Breast epithelium (tissue), 3 donors: ENCODE measurements around the gene HS6ST3.

Experiments used
- CTCF ChIP-seq, 3 donors: fragments of 450-650 bp; IDR thresholded peaks; one replicate each; pipeline ENCODE4 v1.5.1; 2016 to 2017; ENCODE audit warnings: antibody characterized with exemption in 3 of 3, mild to moderate bottlenecking in 3 of 3, moderate library complexity in 3 of 3
- POLR2A ChIP-seq: fragments of 450-650 bp; IDR thresholded peaks from one replicate; pipeline ENCODE4 v1.6.1; 2016; ENCODE audit warnings: antibody characterized with exemption, mild to moderate bottlenecking, moderate library complexity
- POLR2AphosphoS5 ChIP-seq, 3 donors: sonication (generic); formaldehyde crosslinking; IDR thresholded peaks; one replicate each; pipeline ENCODE4 v1.6.1; 2017; ENCODE audit warnings: antibody characterized with exemption in 3 of 3

- TF ChIP-seq CTCF (IDR thresholded peaks at IDR 0.05) (no peak), POLR2A (no peak), POLR2AphosphoS5 (IDR thresholded peaks at IDR 0.05) (no peak)
Measured at GRCh38 chr13:96214824-96215445, 125.0 kb downstream of the HS6ST3 start.
